ENCODE measurements around the gene EIF4E2. TPM values are rescaled to one million over a fixed set of nuclear protein-coding genes. Genes with fewer than 3 reads are reported as not detected.

EIF4E2 gene
- total and polyA plus RNA-seq, 3 donors from 2014 or later, result 56.3 to 93.5 (median 67.5) TPM

GRCh38 chr2:232549655-232550353 lies 685 bp upstream of the EIF4E2 start:
- H3K9me3 ChIP-seq, result no peaks in the 10 kb centered on the region
- peak overlapping the region; percentile 84 to 94 for H3K4me3 ChIP-seq
- peaks cover 9% of the 10 kb centered on the region for H3K4me1 ChIP-seq
- H3K27me3 ChIP-seq, result no peaks in the 10 kb centered on the region
- no peak for TF ChIP-seq CTCF (IDR thresholded peaks at IDR 0.05)
- TF ChIP-seq POLR2A (IDR thresholded peaks at IDR 0.05), result no peak
- 27 to 33% methylated on average over 21 of the region's 21 CpGs for whole genome bisulfite sequencing, 2 donors
- no peaks in the 10 kb centered on the region for H3K36me3 ChIP-seq (ENCODE audit: low read depth, missing control alignments)
- DNase-seq, result no peak
- intact Hi-C loops (cut with DNase I; ENCODE audit: low total_unique reads), result no loop called here
- H3K27ac ChIP-seq, result peak overlapping the region; percentile 92 to 98

GRCh38 chr2:232551250-232551638 lies 755 bp downstream of the EIF4E2 start:
- Histone ChIP-seq H3K27ac (peak overlapping the region; percentile 92 to 98), H3K9me3 (no peaks in the 10 kb centered on the region), H3K4me1 (peaks cover 9% of the 10 kb centered on the region), H3K4me3 (peak overlapping the region; percentile 84 to 94), H3K27me3 (no peaks in the 10 kb centered on the region), H3K36me3 (ENCODE audit: low read depth, missing control alignments) (no peaks in the 10 kb centered on the region)
- intact Hi-C loops (cut with DNase I; ENCODE audit: low total_unique reads), result no loop called here
- WGBS, 2 donors, result 9 to 12% methylated on average over 7 of the region's 7 CpGs
- no peak for DNase-seq
- no peak for TF ChIP-seq CTCF (IDR thresholded peaks at IDR 0.05)
- no peak for TF ChIP-seq POLR2A (IDR thresholded peaks at IDR 0.05)

GRCh38 chr2:232551776-232552175 lies 1.3 kb downstream of the EIF4E2 start:
- Histone ChIP-seq H3K27ac (no peak overlapping the region), H3K27me3 (no peaks in the 10 kb centered on the region), H3K36me3 (ENCODE audit: low read depth, missing control alignments) (no peaks in the 10 kb centered on the region), H3K4me3 (peak overlapping the region in 1 of 2 donors; percentile 94), H3K9me3 (no peaks in the 10 kb centered on the region), H3K4me1 (peaks cover 9% of the 10 kb centered on the region)
- DNase-seq, result no peak
- 66 to 70% methylated on average over 4 of the region's 4 CpGs for WGBS, 2 donors
- TF ChIP-seq POLR2A (IDR thresholded peaks at IDR 0.05) (no peak), CTCF (IDR thresholded peaks at IDR 0.05) (no peak)
- intact Hi-C loops (cut with DNase I; ENCODE audit: low total_unique reads), result no loop called here

- Histone ChIP-seq H3K27me3 (no peaks in the 10 kb centered on the region), H3K4me3 (no peak overlapping the region), H3K9me3 (no peaks in the 10 kb centered on the region), H3K36me3 (ENCODE audit: low read depth, missing control alignments) (no peaks in the 10 kb centered on the region), H3K27ac (no peak overlapping the region), H3K4me1 (peaks cover 8% of the 10 kb centered on the region)
- TF ChIP-seq POLR2A (IDR thresholded peaks at IDR 0.05) (no peak), CTCF (IDR thresholded peaks at IDR 0.05) (no peak)
- no peak for DNase-seq
- intact Hi-C loops (cut with DNase I; ENCODE audit: low total_unique reads), result no loop called here
- WGBS, 2 donors, result 76 to 85% methylated on average over 3 of the region's 3 CpGs
Measured at GRCh38 chr2:232556426-232556825, 5.9 kb downstream of the EIF4E2 start.
